ENCODE results near the gene LRRN4CL.

- no peak for TF ChIP-seq CTCF (IDR thresholded peaks at IDR 0.05)
- TF ChIP-seq POLR2A (IDR thresholded peaks at IDR 0.05), result no peak
- TF ChIP-seq POLR2AphosphoS5 (IDR thresholded peaks at IDR 0.05), result no peak
Observed at GRCh38 chr11:62688491-62688890, 839 bp downstream of the LRRN4CL start.
